HG02759 (cell line): ENCODE measurements around the gene TRIM45.
"Not testable (repeated sequence)": the region's sequence is repeated elsewhere in the genome, so short reads cannot be mapped to it uniquely, and the experiment has no call there.

Experiments
- ATAC-seq: cut with Tn5 transposase; IDR thresholded peaks from one replicate; pipeline ENCODE4 v1.9.1; 2021; ENCODE audit warnings: mild to moderate bottlenecking, moderate library complexity; ENCODE audit not compliant: unreplicated experiment

TRIM45 gene

DNA sequence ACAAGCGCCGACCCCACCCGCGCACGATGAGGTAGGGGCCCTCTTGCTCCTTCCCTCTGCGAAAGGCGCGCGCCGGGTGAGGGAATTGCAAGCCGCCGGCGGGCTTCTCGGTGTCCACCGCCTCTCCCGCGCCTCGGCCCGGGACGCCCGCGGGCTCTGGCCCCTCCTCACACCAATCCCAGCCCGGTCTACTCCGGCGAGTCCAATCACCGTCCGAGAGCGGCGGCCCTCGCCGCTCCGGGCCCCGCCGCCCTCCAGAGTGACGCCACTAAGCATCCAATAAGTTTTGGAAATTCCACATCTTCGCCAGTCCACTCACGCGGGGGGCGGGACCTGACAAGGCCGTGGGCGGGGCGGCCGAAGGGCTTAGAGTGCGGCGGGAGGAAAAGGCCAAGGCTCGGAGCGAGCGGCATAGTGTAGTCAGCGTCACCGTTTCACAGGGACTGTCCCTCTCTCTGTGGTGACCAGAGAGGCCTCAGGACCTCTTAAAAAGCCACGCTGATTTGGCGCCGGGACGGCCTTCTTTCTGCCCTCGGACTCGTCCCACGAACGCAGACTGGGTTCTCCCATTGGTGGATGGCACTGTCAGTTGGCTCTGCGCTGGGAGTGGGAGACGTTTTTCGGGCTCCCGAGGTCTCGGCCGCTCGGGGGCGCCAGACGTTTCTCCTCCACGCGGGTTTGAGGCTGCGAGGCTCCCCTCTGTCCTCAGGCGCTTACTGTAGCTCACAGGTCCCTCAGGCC lies at the start of gene TRIM45:
Gene TRIM45 (minus strand): TSS at position 161 of the 741 bp plus-strand sequence. CDS start 548 bp downstream, outside the sequence.
- ATAC-seq, result peak; percentile 93

DNA sequence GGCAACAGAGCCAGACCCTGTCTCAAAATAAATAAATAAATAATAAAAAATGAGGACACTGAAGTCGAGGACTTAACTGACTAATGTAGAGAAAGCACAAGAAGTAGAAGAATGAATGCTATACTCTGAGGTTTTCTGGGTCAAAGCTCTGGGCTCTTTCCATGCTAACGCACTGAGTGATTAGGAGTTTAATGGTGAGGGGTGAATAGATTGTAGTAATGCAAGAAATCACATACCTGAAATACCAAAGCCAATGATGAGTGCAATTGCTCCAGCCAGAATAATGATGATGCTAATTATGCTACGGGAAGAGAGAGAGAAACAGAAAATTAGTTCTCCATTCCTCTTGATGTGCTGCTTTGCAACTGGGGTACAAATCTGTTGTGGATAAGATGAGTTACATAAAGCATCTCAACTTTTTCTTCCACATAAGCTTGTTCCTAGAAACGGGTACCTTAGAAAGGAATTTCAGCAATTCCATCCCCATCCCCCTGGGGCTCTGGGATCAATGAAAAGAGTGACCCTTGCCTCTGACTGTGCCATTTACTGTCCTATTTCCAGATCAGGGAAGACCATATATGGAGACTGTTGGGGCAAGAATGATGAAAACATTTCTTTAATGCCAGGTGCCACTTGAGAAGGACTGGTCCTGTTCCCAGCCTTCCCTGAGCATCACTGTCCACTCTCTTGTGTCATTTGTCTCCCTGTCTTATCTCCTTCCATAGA lies 48.5 kb upstream of the TRIM45 start:
- ATAC-seq, result no peak

DNA sequence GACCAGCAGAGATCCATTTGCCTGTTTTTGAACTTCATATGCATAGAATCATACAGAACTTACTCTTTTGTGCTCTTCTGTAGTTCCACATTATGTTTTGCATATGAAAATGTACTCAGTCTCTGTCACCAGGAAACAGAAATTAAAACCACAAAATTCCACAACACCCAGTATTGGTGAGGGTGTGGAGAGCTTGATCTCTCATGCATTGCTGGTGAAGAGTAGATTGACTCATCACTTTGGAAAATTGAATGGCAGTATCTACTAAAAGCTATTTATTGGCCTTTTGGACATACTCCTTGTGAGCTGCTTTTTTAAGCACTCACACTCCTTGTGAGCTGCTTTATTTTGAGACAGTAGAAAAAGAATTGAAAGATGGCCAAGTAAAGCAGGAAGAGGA lies 45.9 kb upstream of the TRIM45 start:
- no peak for ATAC-seq

- no peak for ATAC-seq
Measured at GRCh38 chr1:117166076-117166475, 44.5 kb upstream of the TRIM45 start.

DNA sequence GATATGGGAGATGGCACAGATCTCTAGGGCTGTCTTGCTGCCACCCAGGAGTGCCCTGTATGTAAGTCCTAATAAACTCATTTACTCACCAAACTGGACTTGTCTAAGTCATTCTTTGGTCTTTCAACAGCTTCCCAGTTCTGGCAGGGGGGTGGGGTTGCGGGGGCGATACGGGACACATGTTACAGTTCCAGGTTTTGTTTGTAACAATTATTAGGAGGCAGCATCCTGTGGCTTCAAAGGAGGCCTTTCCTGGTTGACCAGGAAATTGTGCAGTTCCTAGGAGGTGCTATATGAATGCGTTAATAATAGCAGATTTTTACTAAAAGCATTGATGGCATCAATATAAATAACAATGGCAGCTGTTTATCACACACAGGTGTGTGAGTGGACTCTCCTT lies 42.7 kb upstream of the TRIM45 start:
- no peak for ATAC-seq

DNA sequence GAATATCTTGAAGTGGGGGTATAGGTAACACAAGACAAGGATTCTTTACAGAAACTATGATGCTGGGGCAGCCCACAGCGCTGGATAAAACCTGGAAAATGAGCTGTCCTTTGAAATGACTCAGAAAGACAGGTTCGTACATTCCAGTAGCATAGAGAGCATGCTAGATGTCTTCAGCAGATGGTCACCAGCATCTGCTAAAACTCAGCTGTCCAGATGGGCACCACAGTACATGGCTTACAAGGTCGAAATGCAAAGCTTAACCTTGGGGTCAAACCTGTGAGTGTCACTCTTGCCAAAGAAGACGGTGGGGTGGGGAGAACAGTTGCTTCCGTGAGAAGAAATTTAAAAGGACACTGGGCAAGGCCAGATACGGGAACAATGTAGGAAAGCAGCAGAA lies 41.3 kb upstream of the TRIM45 start:
- ATAC-seq, result no peak

- no peak for ATAC-seq
Measured at GRCh38 chr1:117161887-117162286, 40.3 kb upstream of the TRIM45 start.

GRCh38 chr1:117151305-117151704 lies 29.8 kb upstream of the TRIM45 start:
- ATAC-seq, result not testable (repeated sequence)

DNA sequence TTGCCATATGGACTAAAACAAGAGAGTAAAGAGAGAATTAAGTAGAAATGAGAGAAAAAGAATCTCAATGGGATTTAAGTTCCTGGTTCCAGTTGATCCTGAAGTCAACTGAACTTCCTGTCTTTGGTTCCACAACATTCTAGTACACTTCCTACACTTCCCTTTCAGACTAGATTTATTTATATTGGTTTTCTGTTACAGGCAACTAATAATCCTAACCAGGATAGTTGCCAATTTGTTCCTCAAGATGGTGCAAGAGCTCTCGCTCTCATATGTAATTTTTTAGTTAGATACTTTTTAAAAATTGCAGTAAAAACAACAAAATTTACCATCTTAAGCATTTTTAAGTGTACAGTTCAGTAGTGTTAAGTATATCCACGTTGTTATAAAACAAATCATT lies 28.8 kb upstream of the TRIM45 start:
- ATAC-seq, result no peak

DNA sequence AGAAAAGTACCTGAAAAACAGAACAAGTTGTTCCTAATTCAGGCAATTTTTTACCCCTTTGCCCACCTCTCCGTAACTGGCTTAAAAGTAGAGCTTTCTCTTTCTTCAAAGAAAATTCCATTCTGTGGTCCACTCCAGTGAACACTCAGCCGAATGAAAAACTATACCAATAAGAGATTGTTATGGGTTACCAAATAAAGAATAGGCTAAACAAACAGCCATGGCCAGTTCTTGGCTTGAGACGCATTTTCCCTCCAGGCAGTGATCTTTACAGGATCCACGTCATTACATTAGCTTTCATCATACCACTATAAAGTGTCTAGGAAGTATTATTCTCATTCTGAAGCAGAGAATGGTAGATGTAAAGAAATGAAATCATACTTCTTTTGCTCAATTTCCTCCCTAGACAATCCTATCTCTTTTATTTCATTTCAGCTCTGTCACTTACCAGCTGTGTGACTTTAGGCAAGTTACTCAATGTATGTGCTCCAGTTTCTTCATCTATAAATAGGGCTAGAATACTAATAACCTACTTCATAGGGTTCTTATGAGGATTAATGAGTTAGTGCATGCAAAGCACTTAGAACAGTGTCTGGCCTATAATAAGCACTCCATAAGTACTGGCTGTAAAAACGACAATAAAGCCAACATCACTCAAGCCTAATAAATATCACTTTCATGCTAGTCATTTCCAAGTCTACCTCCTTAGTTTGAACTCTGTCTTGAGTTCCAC lies 26.5 kb upstream of the TRIM45 start:
- no peak for ATAC-seq

- ATAC-seq, result no peak
Measured at GRCh38 chr1:117147341-117147831, 25.8 kb upstream of the TRIM45 start.

DNA sequence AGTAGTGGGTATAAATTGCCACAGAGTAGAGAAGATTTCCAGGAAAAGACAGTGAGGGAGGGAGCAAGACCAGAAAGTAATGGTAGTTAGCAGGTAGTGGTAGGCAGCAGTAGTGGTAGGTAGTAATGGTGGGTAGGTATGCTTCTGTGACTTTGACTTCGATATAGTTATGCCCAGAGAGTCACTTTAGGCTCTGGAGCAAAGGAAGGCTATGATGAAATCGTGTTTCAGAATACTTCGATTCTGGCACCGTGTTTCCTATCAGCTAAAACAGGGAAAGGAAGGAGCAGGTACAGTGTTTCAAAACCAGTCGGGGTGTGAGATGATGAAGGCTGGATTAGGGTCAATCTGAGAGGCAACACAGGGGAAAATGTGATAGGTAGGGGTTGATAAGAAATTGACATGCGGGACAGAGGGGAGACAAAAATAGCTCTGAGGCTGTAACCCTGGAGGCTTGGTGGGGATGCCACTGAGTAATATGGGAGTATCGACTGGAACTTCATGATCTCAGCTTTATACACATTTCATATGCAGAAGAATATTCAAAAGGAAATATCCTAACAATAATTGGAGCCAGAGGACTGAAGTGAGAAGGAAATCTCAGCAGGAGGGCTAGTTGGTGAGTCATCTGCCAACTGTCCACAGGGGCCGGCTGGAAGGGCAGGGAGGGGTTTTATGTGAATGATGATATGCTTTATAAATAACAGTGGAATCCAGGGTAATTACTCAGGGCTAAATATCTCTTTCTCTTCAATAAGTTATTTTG lies 25.2 kb upstream of the TRIM45 start:
- ATAC-seq, result no peak

DNA sequence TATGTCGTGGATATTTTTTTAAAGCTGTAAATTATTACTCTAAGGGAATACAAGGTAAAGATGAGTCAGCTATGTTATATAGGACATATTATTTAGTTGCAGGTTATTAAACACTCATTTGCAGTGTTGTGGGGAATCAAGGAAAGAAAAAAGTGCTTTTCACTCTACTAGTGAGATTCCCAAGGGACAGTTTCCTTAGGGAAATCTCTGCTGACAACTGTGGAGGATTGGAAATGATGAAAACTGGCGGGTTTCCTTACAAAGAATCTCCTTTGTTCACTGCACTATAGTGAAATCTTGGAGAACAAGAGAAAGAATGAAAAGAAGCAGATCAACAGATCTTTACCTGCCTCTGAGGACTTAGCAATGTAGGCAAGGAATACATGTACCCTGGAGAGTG lies 24.5 kb upstream of the TRIM45 start:
- no peak for ATAC-seq

GRCh38 chr1:117143871-117144270 lies 22.3 kb upstream of the TRIM45 start:
- ATAC-seq, result no peak

- no peak for ATAC-seq
Measured at GRCh38 chr1:117143172-117143571, 21.6 kb upstream of the TRIM45 start.

- no peak for ATAC-seq
Measured at GRCh38 chr1:117142200-117142599, 20.7 kb upstream of the TRIM45 start.

DNA sequence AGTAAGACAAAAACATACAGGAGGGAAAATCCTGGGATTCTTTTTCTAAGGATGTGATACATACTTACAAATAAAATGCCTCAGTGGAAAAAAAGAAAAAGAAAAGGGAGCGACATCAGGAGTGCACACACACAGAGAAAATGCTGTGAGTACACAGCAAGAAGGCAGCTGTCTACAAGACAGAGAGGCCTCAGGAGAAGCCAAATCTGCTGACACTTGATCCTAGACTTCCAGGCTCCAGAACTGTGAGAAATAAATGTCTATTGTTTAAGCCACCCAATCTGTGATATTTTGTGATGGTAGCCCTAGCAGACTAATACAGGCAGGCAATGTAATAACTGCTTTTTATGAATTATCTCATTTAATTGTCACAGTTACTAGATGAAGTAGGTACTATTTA lies 17.0 kb upstream of the TRIM45 start:
- no peak for ATAC-seq

GRCh38 chr1:117138106-117138505 lies 16.6 kb upstream of the TRIM45 start:
- no peak for ATAC-seq

DNA sequence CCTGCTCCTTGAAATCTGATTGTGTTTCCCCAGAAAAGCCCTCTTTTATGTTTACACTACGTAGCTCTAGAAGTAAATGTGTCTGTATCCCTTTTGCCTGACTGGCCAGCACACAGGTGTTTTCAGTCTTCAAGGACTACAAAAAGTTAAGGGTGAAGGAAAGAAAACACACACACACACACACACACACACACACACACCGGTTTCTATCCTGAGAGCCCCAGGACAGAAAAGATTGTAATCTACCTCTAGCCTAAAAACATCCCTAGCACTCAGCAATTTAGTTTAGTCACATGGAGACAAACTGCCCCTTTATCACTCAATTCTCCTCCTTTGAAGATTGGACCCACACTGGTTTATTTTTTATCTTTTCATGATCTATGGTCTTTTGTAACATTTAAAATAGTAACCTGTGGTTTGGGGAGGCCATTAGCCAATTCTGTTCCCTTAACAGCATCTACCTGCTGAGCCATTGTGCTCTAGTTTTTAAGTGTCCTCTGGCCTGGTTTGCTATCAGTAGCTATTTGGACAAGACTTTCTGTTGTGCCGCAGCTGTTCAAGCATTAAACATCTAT lies 15.8 kb upstream of the TRIM45 start:
- ATAC-seq, result no peak

DNA sequence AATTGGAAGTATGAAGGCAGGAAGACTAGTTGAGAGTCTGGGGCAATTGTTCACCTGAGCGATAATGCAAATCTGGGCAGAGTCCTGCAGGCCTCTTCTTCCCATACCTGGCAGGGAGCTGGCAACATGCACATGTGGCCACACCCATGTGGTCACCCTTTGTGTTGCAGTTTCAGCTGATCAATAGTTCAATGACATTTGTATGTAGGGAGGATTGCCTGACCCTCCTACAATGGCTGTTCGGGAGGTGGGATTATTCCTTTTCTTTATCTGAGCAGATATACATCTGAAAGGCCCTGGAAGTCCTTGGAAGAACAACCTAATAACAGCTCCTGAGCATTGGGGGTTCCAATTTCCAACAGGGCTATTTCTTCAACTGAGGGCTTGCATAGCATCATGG lies 15.2 kb upstream of the TRIM45 start:
- no peak for ATAC-seq

GRCh38 chr1:117135329-117135728 lies 13.8 kb upstream of the TRIM45 start:
- ATAC-seq, result no peak
